Measurements from ENCODE around the gene GABRB3.

Gene GABRB3

GRCh38 chr15:26562336-26562735, 210.5 kb downstream of the GABRB3 start:
- TF ChIP-seq CTCF (IDR thresholded peaks at IDR 0.05), result no peak

GRCh38 chr15:26561896-26562295, 211.0 kb downstream of the GABRB3 start:
- TF ChIP-seq CTCF (IDR thresholded peaks at IDR 0.05), result no peak

- TF ChIP-seq CTCF (IDR thresholded peaks at IDR 0.05), result no peak
Observed at GRCh38 chr15:26561130-26561529, 211.7 kb downstream of the GABRB3 start.

GRCh38 chr15:26555898-26556297, 217.0 kb downstream of the GABRB3 start:
- TF ChIP-seq CTCF (IDR thresholded peaks at IDR 0.05), result no peak

GRCh38 chr15:26551473-26551872, 221.4 kb downstream of the GABRB3 start:
- no peak for TF ChIP-seq CTCF (IDR thresholded peaks at IDR 0.05)

GRCh38 chr15:26550880-26551279, 222.0 kb downstream of the GABRB3 start:
- no peak for TF ChIP-seq CTCF (IDR thresholded peaks at IDR 0.05)

- TF ChIP-seq CTCF (IDR thresholded peaks at IDR 0.05), result no peak
Observed at GRCh38 chr15:26537663-26538062, 235.2 kb downstream of the GABRB3 start.

- TF ChIP-seq CTCF (IDR thresholded peaks at IDR 0.05), result no peak
Observed at GRCh38 chr15:26531489-26531888, 241.4 kb downstream of the GABRB3 start.

All from LNCAP (cell line).